ENCODE data around the gene C1QL4. TPM values are rescaled to one million over a fixed set of nuclear protein-coding genes. Genes with fewer than 3 reads are reported as not detected.

C1QL4 gene
- total RNA-seq, 1 experiment from 2014 or later: 3.6 TPM

GRCh38 chr12:49288412-49288853, 48.6 kb downstream of the C1QL4 start:
- Histone ChIP-seq H3K4me1 (peaks cover 3% of the 10 kb centered on the region; the same call in 1 of the 2 replicates), H3K4me3 (ENCODE audit: low read depth, low read length) (no peak overlapping the region), H3K27me3 (replicated peaks; ENCODE audit: control insufficient read depth, insufficient read depth, low read length) (no peaks in the 10 kb centered on the region), H3K9me3 (no peaks in the 10 kb centered on the region), H3K36me3 (ENCODE audit: control insufficient read depth, insufficient read depth, low read length) (no peaks in the 10 kb centered on the region)
- peak in 1 of 2 experiments; percentile 75 for DNase-seq
- no peak overlapping the region for H3K27ac Mint-ChIP-seq (ENCODE audit: unreplicated experiment)
- ChIA-PET CTCF (interaction anchor here (0.6 to 2.4 kb wide), 15 partner anchors 9 to 292 kb away, joined by 3 to 41 read pairs (median 7); partner anchors contain the start of genes C1QL4 and TROAP), POLR2A (interaction anchor here (0.5 to 0.9 kb wide), 2 partner anchors 35 to 68 kb away, joined by 3 read pairs; partner anchors contain the start of gene TROAP)
- H3K4me1 Mint-ChIP-seq (ENCODE audit: low read depth, unreplicated experiment): peaks cover 6% of the 10 kb centered on the region
- BruUV-seq (replicated peaks): no TSS peak
- no peak overlapping the region for H3K4me3 Mint-ChIP-seq (ENCODE audit: unreplicated experiment)
- H3K9me3 Mint-ChIP-seq (ENCODE audit: unreplicated experiment): no peaks in the 10 kb centered on the region
- TF ChIP-seq, protein P1, sequence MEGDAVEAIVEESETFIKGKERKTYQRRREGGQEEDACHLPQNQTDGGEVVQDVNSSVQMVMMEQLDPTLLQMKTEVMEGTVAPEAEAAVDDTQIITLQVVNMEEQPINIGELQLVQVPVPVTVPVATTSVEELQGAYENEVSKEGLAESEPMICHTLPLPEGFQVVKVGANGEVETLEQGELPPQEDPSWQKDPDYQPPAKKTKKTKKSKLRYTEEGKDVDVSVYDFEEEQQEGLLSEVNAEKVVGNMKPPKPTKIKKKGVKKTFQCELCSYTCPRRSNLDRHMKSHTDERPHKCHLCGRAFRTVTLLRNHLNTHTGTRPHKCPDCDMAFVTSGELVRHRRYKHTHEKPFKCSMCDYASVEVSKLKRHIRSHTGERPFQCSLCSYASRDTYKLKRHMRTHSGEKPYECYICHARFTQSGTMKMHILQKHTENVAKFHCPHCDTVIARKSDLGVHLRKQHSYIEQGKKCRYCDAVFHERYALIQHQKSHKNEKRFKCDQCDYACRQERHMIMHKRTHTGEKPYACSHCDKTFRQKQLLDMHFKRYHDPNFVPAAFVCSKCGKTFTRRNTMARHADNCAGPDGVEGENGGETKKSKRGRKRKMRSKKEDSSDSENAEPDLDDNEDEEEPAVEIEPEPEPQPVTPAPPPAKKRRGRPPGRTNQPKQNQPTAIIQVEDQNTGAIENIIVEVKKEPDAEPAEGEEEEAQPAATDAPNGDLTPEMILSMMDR (IDR thresholded peaks at IDR 0.05; ENCODE audit: insufficient read depth in 1 of 2, low read depth in 1 of 2, low read length in 1 of 2, severe bottlenecking in 1 of 2, unreplicated experiment in 1 of 2): peak; percentile 77 to 96
- peaks cover 3% of the 10 kb centered on the region for H3K27me3 Mint-ChIP-seq (ENCODE audit: insufficient read depth, unreplicated experiment)
- no peaks in the 10 kb centered on the region for H3K36me3 Mint-ChIP-seq (ENCODE audit: insufficient read depth, unreplicated experiment)
- intact Hi-C loops (cut with micrococcal nuclease; ENCODE audit: unreplicated experiment): loop anchor here (1.0 to 2.0 kb wide), 5 partner anchors 9 to 226 kb away; partner anchors contain the start of genes DNAJC22 and TROAP

DNA sequence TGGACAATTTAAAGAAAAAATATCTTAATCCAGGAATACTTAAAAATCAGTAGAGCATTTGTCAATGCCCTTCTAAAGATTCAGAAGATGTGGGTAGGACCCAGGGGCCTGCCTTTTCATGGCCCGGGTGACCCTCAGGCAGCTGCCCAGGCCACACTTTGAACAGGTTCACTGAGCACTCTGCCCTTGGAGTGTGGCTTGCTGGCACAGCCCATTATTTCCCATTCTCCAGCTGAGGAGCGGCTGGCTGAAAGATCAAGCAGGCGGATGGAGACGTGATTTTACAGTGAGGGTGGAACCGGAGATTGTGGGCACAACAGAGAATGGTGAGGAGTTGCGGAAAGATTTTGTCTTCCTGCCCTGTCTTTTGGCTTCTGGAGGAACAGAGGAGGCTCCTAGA, 49.1 kb downstream of the C1QL4 start:
- H3K4me1 Mint-ChIP-seq (ENCODE audit: low read depth, unreplicated experiment): peaks cover 6% of the 10 kb centered on the region
- DNase-seq: no peak
- no peaks in the 10 kb centered on the region for H3K9me3 Mint-ChIP-seq (ENCODE audit: unreplicated experiment)
- TF ChIP-seq, protein P1 (IDR thresholded peaks at IDR 0.05; ENCODE audit: insufficient read depth in 1 of 2, low read depth in 1 of 2, low read length in 1 of 2, severe bottlenecking in 1 of 2, unreplicated experiment in 1 of 2): no peak
- Histone ChIP-seq H3K36me3 (ENCODE audit: control insufficient read depth, insufficient read depth, low read length) (no peaks in the 10 kb centered on the region), H3K27me3 (replicated peaks; ENCODE audit: control insufficient read depth, insufficient read depth, low read length) (no peaks in the 10 kb centered on the region), H3K4me3 (ENCODE audit: low read depth, low read length) (no peak overlapping the region), H3K4me1 (peaks cover 5% of the 10 kb centered on the region; the same call in 1 of the 2 replicates), H3K9me3 (no peaks in the 10 kb centered on the region)
- no peaks in the 10 kb centered on the region for H3K36me3 Mint-ChIP-seq (ENCODE audit: insufficient read depth, unreplicated experiment)
- CTCF ChIA-PET: interaction anchor here (1.1 to 2.4 kb wide), 10 partner anchors 10 to 293 kb away, joined by 3 to 41 read pairs (median 10); partner anchors contain the start of genes C1QL4 and TROAP
- POLR2A ChIA-PET: no interaction called here
- intact Hi-C loops (cut with micrococcal nuclease; ENCODE audit: unreplicated experiment): loop anchor here (1.0 to 2.0 kb wide), 5 partner anchors 9 to 226 kb away; partner anchors contain the start of genes DNAJC22 and TROAP
- no peak overlapping the region for H3K4me3 Mint-ChIP-seq (ENCODE audit: unreplicated experiment)
- H3K27me3 Mint-ChIP-seq (ENCODE audit: insufficient read depth, unreplicated experiment): peaks cover 3% of the 10 kb centered on the region
- BruUV-seq (replicated peaks): no TSS peak
- H3K27ac Mint-ChIP-seq (ENCODE audit: unreplicated experiment): no peak overlapping the region

GRCh38 chr12:49284672-49285071, 52.3 kb downstream of the C1QL4 start:
- no TSS peak for BruUV-seq (replicated peaks)
- CTCF ChIA-PET: interaction anchor here (2.1 kb wide), 1 partner anchor 13 kb away, joined by 8 read pairs; no protein-coding TSS in a partner anchor
- H3K9me3 Mint-ChIP-seq (ENCODE audit: unreplicated experiment): no peaks in the 10 kb centered on the region
- Histone ChIP-seq H3K4me1 (peaks cover 13% of the 10 kb centered on the region), H3K4me3 (ENCODE audit: low read depth, low read length) (no peak overlapping the region), H3K36me3 (ENCODE audit: control insufficient read depth, insufficient read depth, low read length) (no peaks in the 10 kb centered on the region), H3K27me3 (replicated peaks; ENCODE audit: control insufficient read depth, insufficient read depth, low read length) (no peaks in the 10 kb centered on the region), H3K9me3 (no peaks in the 10 kb centered on the region)
- peak in 1 of 2 experiments; percentile 16 for DNase-seq
- POLR2A ChIA-PET: no interaction called here
- intact Hi-C loops (cut with micrococcal nuclease; ENCODE audit: unreplicated experiment): no loop called here
- no peak overlapping the region for H3K27ac Mint-ChIP-seq (ENCODE audit: unreplicated experiment)
- TF ChIP-seq, protein P1 (IDR thresholded peaks at IDR 0.05; ENCODE audit: insufficient read depth in 1 of 2, low read depth in 1 of 2, low read length in 1 of 2, severe bottlenecking in 1 of 2, unreplicated experiment in 1 of 2): no peak
- H3K27me3 Mint-ChIP-seq (ENCODE audit: insufficient read depth, unreplicated experiment): peaks cover 3% of the 10 kb centered on the region
- peaks cover 19% of the 10 kb centered on the region for H3K4me1 Mint-ChIP-seq (ENCODE audit: low read depth, unreplicated experiment)
- no peaks in the 10 kb centered on the region for H3K36me3 Mint-ChIP-seq (ENCODE audit: insufficient read depth, unreplicated experiment)
- no peak overlapping the region for H3K4me3 Mint-ChIP-seq (ENCODE audit: unreplicated experiment)
